Liver (tissue), 9 donors: ENCODE data around the gene FOXM1. TPM values are rescaled to one million over a fixed set of nuclear protein-coding genes. Genes with fewer than 3 reads are reported as not detected.
A peak's percentile ranks its signal among the peaks of the same experiment; 100 is the strongest.

ENCODE experiments used
- DNase-seq: peaks from one replicate; pipeline ENCODE4 v3.0.0-alpha.2; 2017; ENCODE audit warnings: low spot score
- H3K27ac ChIP-seq, 2 donors: one replicate each; pipeline ENCODE4 v1.7.0; 2013; ENCODE audit warnings: inconsistent platforms in 2 of 2, low read length in 2 of 2, control low read depth in 1 of 2, low read depth in 1 of 2, mild to moderate bottlenecking in 1 of 2
- H3K27me3 ChIP-seq, 4 donors: one replicate each; pipeline versions ENCODE4 v1.6.1 to v1.7.0; 2013; ENCODE audit warnings: low read length in 3 of 4, inconsistent platforms in 1 of 4, mild to moderate bottlenecking in 1 of 4, moderate library complexity in 1 of 4; ENCODE audit not compliant: control insufficient read depth in 4 of 4, insufficient read depth in 4 of 4
- H3K36me3 ChIP-seq, 4 donors: one replicate each; pipeline versions ENCODE4 v1.6.1 to v1.7.0; 2013; ENCODE audit warnings: low read length in 3 of 4, mild to moderate bottlenecking in 3 of 4, low read depth in 1 of 4, moderate library complexity in 1 of 4; ENCODE audit not compliant: control insufficient read depth in 4 of 4, insufficient read depth in 3 of 4
- H3K4me1 ChIP-seq, 4 donors: one replicate each; pipeline versions ENCODE4 v1.6.1 to v1.7.0; 2013; ENCODE audit warnings: low read length in 3 of 4, mild to moderate bottlenecking in 3 of 4, moderate library complexity in 1 of 4; ENCODE audit not compliant: control insufficient read depth in 4 of 4, insufficient read depth in 4 of 4
- H3K4me3 ChIP-seq, 3 donors: one replicate each; pipeline versions ENCODE4 v1.6.1 to v1.7.0; 2013; ENCODE audit warnings: low read length in 3 of 3, control low read depth in 1 of 3, low read depth in 1 of 3, mild to moderate bottlenecking in 1 of 3
- H3K9ac ChIP-seq, 2 donors: one replicate each; pipeline ENCODE4 v1.7.0; 2013; ENCODE audit warnings: low read length in 2 of 2, mild to moderate bottlenecking in 2 of 2, moderate library complexity in 2 of 2, control low read depth in 1 of 2, low read depth in 1 of 2
- H3K9me3 ChIP-seq, 4 donors: one replicate each; pipeline versions ENCODE4 v1.6.1 to v1.7.0; 2013; ENCODE audit warnings: low read length in 3 of 4; ENCODE audit not compliant: control insufficient read depth in 4 of 4
- EGR1 ChIP-seq, 2 donors: IDR thresholded peaks; 2 replicates each; pipeline ENCODE4 v1.6.1; 2016 to 2018; ENCODE audit warnings: antibody characterized with exemption in 2 of 2, low read depth in 2 of 2
- FOXA1 ChIP-seq: IDR thresholded peaks from 2 replicates; pipeline ENCODE4 v1.6.1; 2016; ENCODE audit warnings: antibody characterized with exemption
- FOXA2 ChIP-seq: IDR thresholded peaks from 2 replicates; pipeline ENCODE4 v1.6.1; 2016; ENCODE audit warnings: antibody characterized with exemption
- GABPA ChIP-seq, 2 donors: IDR thresholded peaks in 1 of 2; conservative IDR thresholded peaks in 1 of 2; 2 replicates each; pipeline ENCODE4 v1.6.1; 2016; ENCODE audit warnings: antibody characterized with exemption in 2 of 2, mild to moderate bottlenecking in 1 of 2, moderate library complexity in 1 of 2
- HNF4A ChIP-seq, 2 donors: conservative IDR thresholded peaks; 2 replicates each; pipeline ENCODE4 v1.6.1; 2016; ENCODE audit warnings: antibody characterized with exemption in 2 of 2, mild to moderate bottlenecking in 2 of 2
- HNF4G ChIP-seq: IDR thresholded peaks from 2 replicates; pipeline ENCODE4 v1.6.1; 2016; ENCODE audit warnings: antibody characterized with exemption
- JUND ChIP-seq, 2 donors: IDR thresholded peaks; 2 replicates each; pipeline ENCODE4 v1.6.1; 2016; ENCODE audit warnings: antibody characterized with exemption in 2 of 2
- MAX ChIP-seq: IDR thresholded peaks from 2 replicates; pipeline ENCODE4 v1.6.1; 2016; ENCODE audit warnings: antibody characterized with exemption
- NR2F2 ChIP-seq: IDR thresholded peaks from 2 replicates; pipeline ENCODE4 v1.6.1; 2016; ENCODE audit warnings: antibody characterized with exemption
- RAD21 ChIP-seq, 2 donors: IDR thresholded peaks; 2 replicates each; pipeline ENCODE4 v1.6.1; 2016; ENCODE audit warnings: antibody characterized with exemption in 2 of 2, mild to moderate bottlenecking in 2 of 2
- SP1 ChIP-seq: IDR thresholded peaks from 2 replicates; pipeline ENCODE4 v1.6.1; 2018; ENCODE audit warnings: antibody characterized with exemption, mild to moderate bottlenecking
- TAF1 ChIP-seq: conservative IDR thresholded peaks from 2 replicates; pipeline ENCODE4 v1.6.1; 2016; ENCODE audit warnings: antibody characterized with exemption, mild to moderate bottlenecking
- WGBS: extraction: QIAGEN DNeasy Blood & Tissue Kit; methylation state at CpG from one replicate; pipeline ENCODE4 v1.1.7; 2013; 5-methylcytosine and 5-hydroxymethylcytosine counted together
- polyA plus RNA-seq, 2 donors: library from polyadenylated mRNA; stranded (reverse) in 1 of 2; unstranded in 1 of 2; fragments of 200-250 nt in 1 of 2; fragments of >200 nt in 1 of 2; fragmentation: Nextera tagmentation in 1 of 2; extraction: Ambion mirVana in 1 of 2; gene quantifications; one replicate each; pipeline versions ENCODE4 v1.2.1 to v1.2.3, GENCODE V29; 2013 to 2015
- total RNA-seq, 2 donors: library from RNA; depleted of rRNA; stranded (reverse); fragments of >200 nt; gene quantifications; one replicate each; pipeline ENCODE4 v1.2.3, GENCODE V29; 2014
- TF ChIP-seq, protein P1 (sequence below): IDR thresholded peaks from 2 replicates; pipeline ENCODE4 v1.6.1; 2016; ENCODE audit warnings: antibody characterized with exemption
- TF ChIP-seq, protein P2 (sequence below): fragments of 150-350 bp; IDR thresholded peaks from 2 replicates; pipeline ENCODE4 v1.5.1; 2017; ENCODE audit warnings: improper control_type of control experiment, low read depth, low read length; ENCODE audit not compliant: missing input control
- TF ChIP-seq, protein P3 (sequence below): IDR thresholded peaks from 2 replicates; pipeline ENCODE4 v1.6.1; 2016; ENCODE audit warnings: antibody characterized with exemption
- TF ChIP-seq, protein P4 (sequence below): IDR thresholded peaks from 2 replicates; pipeline ENCODE4 v1.6.1; 2016; ENCODE audit warnings: antibody characterized with exemption, mild to moderate bottlenecking
- donor health status: healthy.
- donor health status: healthy.
- donor health status: healthy.
- donor health status: healthy.
- donor health status: healthy.

The FOXM1 gene
- total and polyA plus RNA-seq, 4 donors, result 0.81 to 10.3 (median 4.6) TPM; not detected in 1

- Histone ChIP-seq H3K27ac (peak overlapping the region; percentile 97 to 99), H3K4me1 (peaks cover 0 to 20% (median 15%) of the 10 kb centered on the region in 4 donors), H3K27me3 (no peaks in the 10 kb centered on the region), H3K4me3 (peak overlapping the region; percentile 61 to 91 (median 89)), H3K9ac (peak overlapping the region; percentile 75 to 90), H3K9me3 (no peaks in the 10 kb centered on the region), H3K36me3 (peaks cover 0 to 12% (median 9%) of the 10 kb centered on the region in 4 donors)
- peak; percentile 46 for DNase-seq
- TF ChIP-seq, protein P1, sequence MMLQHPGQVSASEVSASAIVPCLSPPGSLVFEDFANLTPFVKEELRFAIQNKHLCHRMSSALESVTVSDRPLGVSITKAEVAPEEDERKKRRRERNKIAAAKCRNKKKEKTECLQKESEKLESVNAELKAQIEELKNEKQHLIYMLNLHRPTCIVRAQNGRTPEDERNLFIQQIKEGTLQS, result no peak
- peak; percentile 73 to 79 for TF ChIP-seq RAD21 (IDR thresholded peaks at IDR 0.05)
- peak in 1 of 2 donors; percentile 25 for TF ChIP-seq HNF4A (conservative IDR thresholded peaks at IDR 0.05)
- TF ChIP-seq SP1, result no peak
- TF ChIP-seq, protein P2, sequence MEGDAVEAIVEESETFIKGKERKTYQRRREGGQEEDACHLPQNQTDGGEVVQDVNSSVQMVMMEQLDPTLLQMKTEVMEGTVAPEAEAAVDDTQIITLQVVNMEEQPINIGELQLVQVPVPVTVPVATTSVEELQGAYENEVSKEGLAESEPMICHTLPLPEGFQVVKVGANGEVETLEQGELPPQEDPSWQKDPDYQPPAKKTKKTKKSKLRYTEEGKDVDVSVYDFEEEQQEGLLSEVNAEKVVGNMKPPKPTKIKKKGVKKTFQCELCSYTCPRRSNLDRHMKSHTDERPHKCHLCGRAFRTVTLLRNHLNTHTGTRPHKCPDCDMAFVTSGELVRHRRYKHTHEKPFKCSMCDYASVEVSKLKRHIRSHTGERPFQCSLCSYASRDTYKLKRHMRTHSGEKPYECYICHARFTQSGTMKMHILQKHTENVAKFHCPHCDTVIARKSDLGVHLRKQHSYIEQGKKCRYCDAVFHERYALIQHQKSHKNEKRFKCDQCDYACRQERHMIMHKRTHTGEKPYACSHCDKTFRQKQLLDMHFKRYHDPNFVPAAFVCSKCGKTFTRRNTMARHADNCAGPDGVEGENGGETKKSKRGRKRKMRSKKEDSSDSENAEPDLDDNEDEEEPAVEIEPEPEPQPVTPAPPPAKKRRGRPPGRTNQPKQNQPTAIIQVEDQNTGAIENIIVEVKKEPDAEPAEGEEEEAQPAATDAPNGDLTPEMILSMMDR, result peak; percentile 58
- WGBS, result 9% methylated on average over 10 of the region's 10 CpGs
Observed at GRCh38 chr12:2813214-2814185, 63.5 kb downstream of the FOXM1 start.

DNA sequence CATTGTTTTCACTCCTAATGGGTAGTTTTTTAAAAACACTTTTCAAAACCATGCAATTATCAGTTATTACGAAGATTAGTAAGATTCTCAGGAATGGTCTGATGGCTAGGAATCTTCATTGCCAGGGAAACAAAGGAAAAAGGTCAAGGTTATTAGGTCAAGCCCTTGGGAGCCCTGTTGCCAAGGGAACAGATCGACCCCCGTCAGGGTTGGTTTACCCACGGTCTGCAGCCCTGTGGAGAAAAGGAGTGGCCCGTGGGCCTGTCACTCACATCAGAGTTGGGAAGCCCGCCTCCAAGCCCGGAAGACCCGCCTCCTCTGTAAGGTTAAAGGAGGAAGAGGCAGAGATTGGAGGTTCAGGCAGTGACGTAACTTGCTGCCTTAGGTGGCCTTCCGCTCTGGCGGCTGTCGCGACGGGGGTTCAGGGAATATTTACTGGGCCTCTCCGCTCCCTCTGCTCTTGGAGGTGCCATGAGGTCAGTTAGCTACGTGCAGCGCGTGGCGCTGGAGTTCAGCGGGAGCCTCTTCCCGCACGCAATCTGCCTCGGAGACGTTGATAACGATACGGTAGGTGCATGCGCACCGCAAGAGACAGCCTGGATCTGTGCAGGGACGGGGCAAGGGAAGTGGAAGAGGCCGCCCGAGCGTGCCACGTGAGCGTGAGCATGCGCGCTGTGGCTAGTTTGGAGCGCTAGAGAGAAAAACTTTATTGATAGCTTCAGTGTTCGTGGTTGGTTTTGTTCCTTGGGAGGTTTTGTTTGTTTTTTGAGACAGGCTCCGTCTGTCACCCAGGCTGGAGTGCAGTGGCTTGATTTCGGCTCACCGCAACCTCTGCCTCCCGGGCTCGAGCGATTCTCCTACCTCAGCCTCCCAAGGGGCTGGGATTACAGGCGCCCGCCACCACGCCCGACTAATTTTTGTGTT, 64.4 kb downstream of the FOXM1 start, which contains the start of gene ITFG2:
Gene ITFG2, plus strand, starts transcription at position 379 of the 924 bp plus-strand sequence. Its CDS starts 93 bp downstream, at position 472.
- Histone ChIP-seq H3K9me3 (no peaks in the 10 kb centered on the region), H3K36me3 (peaks cover 0 to 4% (median under 1%) of the 10 kb centered on the region in 4 donors), H3K27ac (peak within 1 kb of the TSS; percentile 97 to 99), H3K9ac (peak within 1 kb of the TSS; percentile 90 to 95), H3K4me3 (peak within 1 kb of the TSS; percentile 61 to 91 (median 89)), H3K27me3 (no peaks in the 10 kb centered on the region), H3K4me1 (peaks cover 0 to 20% (median 15%) of the 10 kb centered on the region in 4 donors)
- WGBS, result under 1% methylated on average over 48 of the region's 48 CpGs
- peak; percentile 95 for DNase-seq
- peak; percentile 80 for TF ChIP-seq SP1
- TF ChIP-seq TAF1, result peak; percentile 86
- TF ChIP-seq GABPA (IDR thresholded peaks at IDR 0.05 in 1 of 2, conservative IDR thresholded peaks at IDR 0.05 in 1 of 2), result peak; percentile 84 to 95
- peak; percentile 20 to 45 for TF ChIP-seq HNF4A (conservative IDR thresholded peaks at IDR 0.05)
- peak; percentile 61 for TF ChIP-seq FOXA1
- no peak for TF ChIP-seq HNF4G
- peak in 1 of 2 donors; percentile 49 for TF ChIP-seq RAD21 (IDR thresholded peaks at IDR 0.05)
- TF ChIP-seq, protein P3, sequence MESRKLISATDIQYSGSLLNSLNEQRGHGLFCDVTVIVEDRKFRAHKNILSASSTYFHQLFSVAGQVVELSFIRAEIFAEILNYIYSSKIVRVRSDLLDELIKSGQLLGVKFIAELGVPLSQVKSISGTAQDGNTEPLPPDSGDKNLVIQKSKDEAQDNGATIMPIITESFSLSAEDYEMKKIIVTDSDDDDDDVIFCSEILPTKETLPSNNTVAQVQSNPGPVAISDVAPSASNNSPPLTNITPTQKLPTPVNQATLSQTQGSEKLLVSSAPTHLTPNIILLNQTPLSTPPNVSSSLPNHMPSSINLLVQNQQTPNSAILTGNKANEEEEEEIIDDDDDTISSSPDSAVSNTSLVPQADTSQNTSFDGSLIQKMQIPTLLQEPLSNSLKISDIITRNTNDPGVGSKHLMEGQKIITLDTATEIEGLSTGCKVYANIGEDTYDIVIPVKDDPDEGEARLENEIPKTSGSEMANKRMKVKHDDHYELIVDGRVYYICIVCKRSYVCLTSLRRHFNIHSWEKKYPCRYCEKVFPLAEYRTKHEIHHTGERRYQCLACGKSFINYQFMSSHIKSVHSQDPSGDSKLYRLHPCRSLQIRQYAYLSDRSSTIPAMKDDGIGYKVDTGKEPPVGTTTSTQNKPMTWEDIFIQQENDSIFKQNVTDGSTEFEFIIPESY, result peak; percentile 86
- peak in 1 of 2 donors; percentile 60 for TF ChIP-seq EGR1 (IDR thresholded peaks at IDR 0.05; ENCODE audit: low read depth in 2 of 2)
- TF ChIP-seq, protein P2, result peak; percentile 16
- TF ChIP-seq, protein P4, sequence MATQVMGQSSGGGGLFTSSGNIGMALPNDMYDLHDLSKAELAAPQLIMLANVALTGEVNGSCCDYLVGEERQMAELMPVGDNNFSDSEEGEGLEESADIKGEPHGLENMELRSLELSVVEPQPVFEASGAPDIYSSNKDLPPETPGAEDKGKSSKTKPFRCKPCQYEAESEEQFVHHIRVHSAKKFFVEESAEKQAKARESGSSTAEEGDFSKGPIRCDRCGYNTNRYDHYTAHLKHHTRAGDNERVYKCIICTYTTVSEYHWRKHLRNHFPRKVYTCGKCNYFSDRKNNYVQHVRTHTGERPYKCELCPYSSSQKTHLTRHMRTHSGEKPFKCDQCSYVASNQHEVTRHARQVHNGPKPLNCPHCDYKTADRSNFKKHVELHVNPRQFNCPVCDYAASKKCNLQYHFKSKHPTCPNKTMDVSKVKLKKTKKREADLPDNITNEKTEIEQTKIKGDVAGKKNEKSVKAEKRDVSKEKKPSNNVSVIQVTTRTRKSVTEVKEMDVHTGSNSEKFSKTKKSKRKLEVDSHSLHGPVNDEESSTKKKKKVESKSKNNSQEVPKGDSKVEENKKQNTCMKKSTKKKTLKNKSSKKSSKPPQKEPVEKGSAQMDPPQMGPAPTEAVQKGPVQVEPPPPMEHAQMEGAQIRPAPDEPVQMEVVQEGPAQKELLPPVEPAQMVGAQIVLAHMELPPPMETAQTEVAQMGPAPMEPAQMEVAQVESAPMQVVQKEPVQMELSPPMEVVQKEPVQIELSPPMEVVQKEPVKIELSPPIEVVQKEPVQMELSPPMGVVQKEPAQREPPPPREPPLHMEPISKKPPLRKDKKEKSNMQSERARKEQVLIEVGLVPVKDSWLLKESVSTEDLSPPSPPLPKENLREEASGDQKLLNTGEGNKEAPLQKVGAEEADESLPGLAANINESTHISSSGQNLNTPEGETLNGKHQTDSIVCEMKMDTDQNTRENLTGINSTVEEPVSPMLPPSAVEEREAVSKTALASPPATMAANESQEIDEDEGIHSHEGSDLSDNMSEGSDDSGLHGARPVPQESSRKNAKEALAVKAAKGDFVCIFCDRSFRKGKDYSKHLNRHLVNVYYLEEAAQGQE, result peak; percentile 94
- peak; percentile 62 to 68 for TF ChIP-seq JUND (IDR thresholded peaks at IDR 0.05)
- TF ChIP-seq MAX, result peak; percentile 96
- TF ChIP-seq FOXA2, result peak; percentile 44
- peak; percentile 100 for TF ChIP-seq NR2F2
- TF ChIP-seq, protein P1, result peak; percentile 79
